ENCODE results near the gene DNAJC16.

DNA sequence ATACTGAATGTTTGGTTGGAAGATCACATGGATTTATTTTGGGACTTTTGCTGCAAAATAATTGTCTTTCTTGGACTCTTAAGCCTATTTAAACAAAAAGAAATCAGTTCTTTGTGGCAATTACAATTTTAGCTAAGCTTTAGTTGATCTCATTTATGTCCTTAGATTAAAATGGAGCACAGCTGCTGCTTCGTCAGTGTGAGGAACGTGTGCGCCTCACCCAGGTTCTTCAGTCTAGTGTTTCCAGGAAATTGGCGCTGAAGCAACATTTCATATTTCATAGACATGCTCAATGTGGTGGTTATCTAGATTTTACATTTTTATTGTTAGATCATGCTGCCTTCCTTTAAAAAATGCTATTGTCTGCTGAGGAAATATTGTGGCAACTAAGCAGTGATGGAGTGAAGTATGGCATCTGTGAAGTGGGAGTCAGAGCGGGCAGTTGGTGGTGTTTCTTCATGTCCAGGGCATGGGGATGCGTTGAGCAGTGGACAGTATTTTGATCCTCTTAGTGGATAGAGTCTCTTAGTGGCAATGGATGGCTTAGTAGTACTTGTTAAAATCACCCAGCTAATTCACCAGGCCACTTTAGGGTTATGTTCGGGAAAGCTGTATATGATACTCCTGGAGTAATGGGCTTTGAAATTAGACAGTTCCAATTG lies 96.2 kb downstream of the DNAJC16 start:
- no peak for TF ChIP-seq SNAI2 (CRISPR knock-in tag; IDR thresholded peaks at IDR 0.05)
- TF ChIP-seq, protein P1, sequence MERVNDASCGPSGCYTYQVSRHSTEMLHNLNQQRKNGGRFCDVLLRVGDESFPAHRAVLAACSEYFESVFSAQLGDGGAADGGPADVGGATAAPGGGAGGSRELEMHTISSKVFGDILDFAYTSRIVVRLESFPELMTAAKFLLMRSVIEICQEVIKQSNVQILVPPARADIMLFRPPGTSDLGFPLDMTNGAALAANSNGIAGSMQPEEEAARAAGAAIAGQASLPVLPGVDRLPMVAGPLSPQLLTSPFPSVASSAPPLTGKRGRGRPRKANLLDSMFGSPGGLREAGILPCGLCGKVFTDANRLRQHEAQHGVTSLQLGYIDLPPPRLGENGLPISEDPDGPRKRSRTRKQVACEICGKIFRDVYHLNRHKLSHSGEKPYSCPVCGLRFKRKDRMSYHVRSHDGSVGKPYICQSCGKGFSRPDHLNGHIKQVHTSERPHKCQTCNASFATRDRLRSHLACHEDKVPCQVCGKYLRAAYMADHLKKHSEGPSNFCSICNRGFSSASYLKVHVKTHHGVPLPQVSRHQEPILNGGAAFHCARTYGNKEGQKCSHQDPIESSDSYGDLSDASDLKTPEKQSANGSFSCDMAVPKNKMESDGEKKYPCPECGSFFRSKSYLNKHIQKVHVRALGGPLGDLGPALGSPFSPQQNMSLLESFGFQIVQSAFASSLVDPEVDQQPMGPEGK (CRISPR knock-in tag; IDR thresholded peaks at IDR 0.05; ENCODE audit: borderline replicate concordance): no peak
- TF ChIP-seq RARB (CRISPR knock-in tag; IDR thresholded peaks at IDR 0.05): no peak
- TF ChIP-seq OSR1 (CRISPR knock-in tag; IDR thresholded peaks at IDR 0.05): no peak
- no peak for TF ChIP-seq ZFP3 (CRISPR knock-in tag; IDR thresholded peaks at IDR 0.05)
- TF ChIP-seq ZNF565 (CRISPR knock-in tag; conservative IDR thresholded peaks at IDR 0.05; ENCODE audit: low read depth): no peak
- no peak for TF ChIP-seq POU6F1 (CRISPR knock-in tag; IDR thresholded peaks at IDR 0.05; ENCODE audit: borderline replicate concordance, low read depth)
- TF ChIP-seq CREB5 (CRISPR knock-in tag; IDR thresholded peaks at IDR 0.05; ENCODE audit: low read depth): no peak
- no peak for TF ChIP-seq ISL1 (CRISPR knock-in tag; IDR thresholded peaks at IDR 0.05)
- no peak for TF ChIP-seq GLIS3 (CRISPR knock-in tag; IDR thresholded peaks at IDR 0.05)
- no peak for TF ChIP-seq ZNF70 (CRISPR knock-in tag; IDR thresholded peaks at IDR 0.05)
- no peak for TF ChIP-seq TOX (CRISPR knock-in tag; IDR thresholded peaks at IDR 0.05; ENCODE audit: borderline replicate concordance)
- no peak for TF ChIP-seq CSDC2 (CRISPR knock-in tag; IDR thresholded peaks at IDR 0.05)
- no peak for TF ChIP-seq ZFP30 (CRISPR knock-in tag; IDR thresholded peaks at IDR 0.05)

All from SK-N-SH treated with all-trans-retinoic acid at 6 μM for 48 hours (cell line).